Upper lobe of left lung (tissue), 6 donors: ENCODE results near the gene TYROBP. TPM values are rescaled to one million over a fixed set of nuclear protein-coding genes. Genes with fewer than 3 reads are reported as not detected.
A peak's percentile ranks its signal among the peaks of the same experiment; 100 is the strongest.

Experiments
- ATAC-seq, 2 donors: fragments of 200-7000 bp; cut with Tn5 transposase; one replicate each; pipeline ENCODE4 v1.9.1; 2022; ENCODE audit warnings: mild to moderate bottlenecking in 2 of 2, moderate library complexity in 2 of 2; ENCODE audit not compliant: low FRiP score in 2 of 2
- DNase-seq, 2 donors: peaks; one replicate each; pipeline ENCODE4 v3.0.0-alpha.2; 2019 to 2020
- H3K27ac ChIP-seq, 4 donors: fragments of 200-600 bp; sonication (generic); one replicate each; pipeline ENCODE4 v1.5.1; 2016 to 2019
- H3K27me3 ChIP-seq, 4 donors: fragments of 200-600 bp; sonication (generic); one replicate each; pipeline ENCODE4 v1.5.1; 2017 to 2019
- H3K36me3 ChIP-seq, 4 donors: fragments of 200-600 bp; sonication (generic); one replicate each; pipeline ENCODE4 v1.5.1; 2016 to 2019
- H3K4me1 ChIP-seq, 4 donors: fragments of 200-600 bp; sonication (generic); one replicate each; pipeline ENCODE4 v1.5.1; 2018 to 2019
- H3K4me3 ChIP-seq, 4 donors: fragments of 200-600 bp; sonication (generic); one replicate each; pipeline ENCODE4 v1.5.1; 2017 to 2019; ENCODE audit warnings: mild to moderate bottlenecking in 2 of 4, moderate library complexity in 1 of 4
- H3K9me3 ChIP-seq, 4 donors: fragments of 200-600 bp; sonication (generic); one replicate each; pipeline ENCODE4 v1.5.1; 2018 to 2019
- EP300 ChIP-seq, 4 donors: sonication (generic); formaldehyde crosslinking; IDR thresholded peaks; one replicate each; pipeline ENCODE4 v1.5.1; 2017; ENCODE audit warnings: antibody characterized with exemption in 4 of 4, control low read depth in 2 of 4
- POLR2A ChIP-seq, 4 donors: fragments of 450-650 bp; IDR thresholded peaks; one replicate each; pipeline ENCODE4 v1.5.1; 2016 to 2017; ENCODE audit warnings: antibody characterized with exemption in 4 of 4, mild to moderate bottlenecking in 2 of 4
- POLR2AphosphoS5 ChIP-seq, 2 donors: sonication (generic); formaldehyde crosslinking; IDR thresholded peaks; one replicate each; pipeline ENCODE4 v1.5.1; 2017; ENCODE audit warnings: antibody characterized with exemption in 2 of 2
- WGBS, 2 donors: methylation state at CpG; one replicate each; pipeline ENCODE4 v1.1.5; 2017 to 2018; 5-methylcytosine and 5-hydroxymethylcytosine counted together
- total RNA-seq, 6 donors: library from RNA; depleted of rRNA in 4 of 6; stranded (reverse); fragments of >200 nt in 4 of 6; gene quantifications; one replicate each; pipeline versions ENCODE4 v1.1.0 to v1.2.1, GENCODE V29; 2016 to 2021
- TF ChIP-seq, protein P1 (sequence below), 6 experiments: fragments of 450-650 bp in 4 of 6; fragments of 200-600 bp in 2 of 6; sonication (generic) in 2 of 6; IDR thresholded peaks; one replicate each; pipeline ENCODE4 v1.5.1; 2016 to 2019; ENCODE audit warnings: antibody characterized with exemption in 6 of 6
- donor health status: DM: no; HTN: no; CAD: no; lungs with moderate emphysema.
- donor health status: DM: no; HTN: yes; CAD: no; lungs with severe emphysema.

Gene TYROBP
- total RNA-seq, 6 donors from 2014 or later = 131 to 532 (median 345) TPM

- Histone ChIP-seq H3K27me3 (no peaks in the 10 kb centered on the region), H3K36me3 (peaks cover 0 to 32% (median 12%) of the 10 kb centered on the region in 4 donors), H3K27ac (no peak overlapping the region), H3K4me1 (peaks cover 0 to 5% (median 0%) of the 10 kb centered on the region in 4 donors), H3K4me3 (no peak overlapping the region), H3K9me3 (no peaks in the 10 kb centered on the region)
- ATAC-seq = no peak
- TF ChIP-seq POLR2AphosphoS5 (IDR thresholded peaks at IDR 0.05) (no peak), EP300 (IDR thresholded peaks at IDR 0.05) (no peak)
- TF ChIP-seq, protein P1, sequence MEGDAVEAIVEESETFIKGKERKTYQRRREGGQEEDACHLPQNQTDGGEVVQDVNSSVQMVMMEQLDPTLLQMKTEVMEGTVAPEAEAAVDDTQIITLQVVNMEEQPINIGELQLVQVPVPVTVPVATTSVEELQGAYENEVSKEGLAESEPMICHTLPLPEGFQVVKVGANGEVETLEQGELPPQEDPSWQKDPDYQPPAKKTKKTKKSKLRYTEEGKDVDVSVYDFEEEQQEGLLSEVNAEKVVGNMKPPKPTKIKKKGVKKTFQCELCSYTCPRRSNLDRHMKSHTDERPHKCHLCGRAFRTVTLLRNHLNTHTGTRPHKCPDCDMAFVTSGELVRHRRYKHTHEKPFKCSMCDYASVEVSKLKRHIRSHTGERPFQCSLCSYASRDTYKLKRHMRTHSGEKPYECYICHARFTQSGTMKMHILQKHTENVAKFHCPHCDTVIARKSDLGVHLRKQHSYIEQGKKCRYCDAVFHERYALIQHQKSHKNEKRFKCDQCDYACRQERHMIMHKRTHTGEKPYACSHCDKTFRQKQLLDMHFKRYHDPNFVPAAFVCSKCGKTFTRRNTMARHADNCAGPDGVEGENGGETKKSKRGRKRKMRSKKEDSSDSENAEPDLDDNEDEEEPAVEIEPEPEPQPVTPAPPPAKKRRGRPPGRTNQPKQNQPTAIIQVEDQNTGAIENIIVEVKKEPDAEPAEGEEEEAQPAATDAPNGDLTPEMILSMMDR (IDR thresholded peaks at IDR 0.05) = no peak
- WGBS, 2 donors = 94% methylated on average over 6 to 11 of the region's 11 CpGs
- DNase-seq = no peak
Measured at GRCh38 chr19:35945121-35945790, 37.2 kb upstream of the TYROBP start.

DNA sequence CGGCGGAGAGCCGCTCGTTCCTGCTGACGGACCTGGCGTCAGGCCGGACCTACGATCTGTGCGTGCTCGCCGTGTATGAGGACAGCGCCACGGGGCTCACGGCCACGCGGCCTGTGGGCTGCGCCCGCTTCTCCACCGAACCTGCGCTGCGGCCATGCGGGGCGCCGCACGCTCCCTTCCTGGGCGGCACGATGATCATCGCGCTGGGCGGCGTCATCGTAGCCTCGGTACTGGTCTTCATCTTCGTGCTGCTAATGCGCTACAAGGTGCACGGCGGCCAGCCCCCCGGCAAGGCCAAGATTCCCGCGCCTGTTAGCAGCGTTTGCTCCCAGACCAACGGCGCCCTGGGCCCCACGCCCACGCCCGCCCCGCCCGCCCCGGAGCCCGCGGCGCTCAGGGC is 36.5 kb upstream of the TYROBP start:
- ATAC-seq (no peak), DNase-seq (peak in 1 of 2 donors; percentile 83)
- H3K27ac ChIP-seq = no peak overlapping the region
- no peaks in the 10 kb centered on the region for H3K27me3 ChIP-seq
- H3K4me1 ChIP-seq = peaks cover 0 to 5% (median 0%) of the 10 kb centered on the region in 4 donors
- 85 to 92% methylated on average over 34 to 48 of the region's 52 CpGs for WGBS, 2 donors
- TF ChIP-seq, protein P1 (IDR thresholded peaks at IDR 0.05) = no peak
- TF ChIP-seq POLR2AphosphoS5 (IDR thresholded peaks at IDR 0.05) = no peak
- no peak for TF ChIP-seq EP300 (IDR thresholded peaks at IDR 0.05)
- no peak for TF ChIP-seq POLR2A (IDR thresholded peaks at IDR 0.05)
- peaks cover 2 to 38% (median 15%) of the 10 kb centered on the region in 4 donors for H3K36me3 ChIP-seq
- no peak overlapping the region for H3K4me3 ChIP-seq
- no peaks in the 10 kb centered on the region for H3K9me3 ChIP-seq

- 84 to 86% methylated on average over 9 of the region's 9 CpGs for WGBS, 2 donors
- Histone ChIP-seq H3K27me3 (no peaks in the 10 kb centered on the region), H3K36me3 (peaks cover 2 to 40% (median 18%) of the 10 kb centered on the region in 4 donors), H3K4me1 (peaks cover 0 to 9% (median 0%) of the 10 kb centered on the region in 4 donors), H3K9me3 (no peaks in the 10 kb centered on the region), H3K27ac (no peak overlapping the region), H3K4me3 (no peak overlapping the region)
- no peak for ATAC-seq
- TF ChIP-seq POLR2AphosphoS5 (IDR thresholded peaks at IDR 0.05) (no peak), POLR2A (IDR thresholded peaks at IDR 0.05) (no peak), EP300 (IDR thresholded peaks at IDR 0.05) (no peak)
- TF ChIP-seq, protein P1 (IDR thresholded peaks at IDR 0.05) = no peak
- DNase-seq = no peak
Measured at GRCh38 chr19:35943321-35944301, 35.5 kb upstream of the TYROBP start.

DNA sequence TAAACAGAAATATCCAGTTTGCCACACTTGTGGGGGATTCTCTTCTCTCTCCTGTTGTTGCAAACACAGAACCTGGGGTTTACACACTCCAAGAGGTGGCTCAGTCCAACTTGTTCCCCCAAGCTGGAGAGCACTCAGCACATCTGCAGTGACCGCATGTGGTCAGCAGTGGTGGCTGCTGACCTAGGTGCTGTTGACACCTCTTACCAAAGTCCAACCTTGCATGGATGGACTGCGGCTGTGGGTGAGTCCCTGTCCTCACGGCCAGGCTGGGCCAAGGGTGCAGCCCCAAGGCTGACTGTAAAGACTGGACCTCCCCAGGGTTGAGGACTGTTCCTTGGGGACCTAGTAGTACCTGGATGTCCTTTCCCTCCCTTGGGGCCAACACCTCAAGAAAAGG is 34.1 kb upstream of the TYROBP start:
- no peaks in the 10 kb centered on the region for H3K27me3 ChIP-seq
- TF ChIP-seq, protein P1 (IDR thresholded peaks at IDR 0.05) = no peak
- TF ChIP-seq POLR2AphosphoS5 (IDR thresholded peaks at IDR 0.05) = no peak
- TF ChIP-seq EP300 (IDR thresholded peaks at IDR 0.05) = no peak
- TF ChIP-seq POLR2A (IDR thresholded peaks at IDR 0.05) = no peak
- no peak overlapping the region for H3K4me3 ChIP-seq
- H3K9me3 ChIP-seq = no peaks in the 10 kb centered on the region
- ATAC-seq (no peak), DNase-seq (no peak)
- 89% methylated on average over 3 of the region's 3 CpGs; no CpG with 5 or more reads in 1 of the 2 donors for WGBS, 2 donors
- H3K27ac ChIP-seq = no peak overlapping the region
- H3K36me3 ChIP-seq = peaks cover 2 to 40% (median 18%) of the 10 kb centered on the region in 4 donors
- H3K4me1 ChIP-seq = peaks cover 0 to 18% (median 11%) of the 10 kb centered on the region in 4 donors
